Brain pericyte (primary cell): ENCODE data around the gene BMPR1A.
"Not testable (repeated sequence)": the region's sequence is repeated elsewhere in the genome, so short reads cannot be mapped to it uniquely, and the experiment has no call there.

Experiments
- DNase-seq: peaks from one replicate; pipeline ENCODE4 v3.0.0-alpha.2; 2012; ENCODE audit warnings: low read depth, low spot score

BMPR1A gene

DNA sequence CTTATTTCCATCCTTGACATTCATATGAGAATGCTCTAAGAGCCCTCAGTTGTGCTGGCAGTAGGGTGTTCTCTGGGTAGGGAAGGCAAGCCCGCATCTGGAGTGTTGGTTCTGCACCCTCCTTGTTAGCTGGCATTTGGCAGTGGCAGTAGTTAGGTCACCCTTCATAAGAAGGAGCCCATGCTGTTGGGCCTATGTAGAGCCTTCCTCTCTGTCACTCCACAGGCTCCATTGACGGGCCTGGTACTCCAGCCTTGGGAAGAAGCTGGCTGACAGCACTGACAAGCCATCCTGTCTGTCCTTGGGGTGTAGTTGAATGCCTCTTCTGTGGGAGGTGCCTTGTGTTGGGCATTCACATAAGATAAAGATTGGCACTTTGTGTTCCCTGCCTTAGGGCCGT is 89.7 kb downstream of the BMPR1A start:
- DNase-seq: no peak

DNA sequence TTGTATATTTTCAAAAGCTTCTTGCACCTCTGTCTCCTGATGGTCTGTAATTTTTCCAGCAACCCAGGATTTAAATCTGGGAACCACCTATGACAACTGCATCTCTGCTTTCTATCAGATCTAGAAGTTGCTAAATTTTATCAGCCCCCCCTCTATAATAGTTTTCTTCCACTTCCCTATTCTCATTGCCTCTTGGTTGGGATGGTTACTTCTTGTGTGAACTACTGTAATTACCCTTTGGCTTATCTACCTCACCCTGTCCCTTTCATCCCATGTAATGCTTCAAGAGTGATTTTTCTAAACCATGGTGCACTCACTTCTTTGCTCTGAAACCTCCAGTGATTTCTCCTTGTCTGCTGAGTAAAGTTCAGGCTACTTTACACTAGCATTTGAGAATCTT is 92.3 kb downstream of the BMPR1A start:
- no peak for DNase-seq

DNA sequence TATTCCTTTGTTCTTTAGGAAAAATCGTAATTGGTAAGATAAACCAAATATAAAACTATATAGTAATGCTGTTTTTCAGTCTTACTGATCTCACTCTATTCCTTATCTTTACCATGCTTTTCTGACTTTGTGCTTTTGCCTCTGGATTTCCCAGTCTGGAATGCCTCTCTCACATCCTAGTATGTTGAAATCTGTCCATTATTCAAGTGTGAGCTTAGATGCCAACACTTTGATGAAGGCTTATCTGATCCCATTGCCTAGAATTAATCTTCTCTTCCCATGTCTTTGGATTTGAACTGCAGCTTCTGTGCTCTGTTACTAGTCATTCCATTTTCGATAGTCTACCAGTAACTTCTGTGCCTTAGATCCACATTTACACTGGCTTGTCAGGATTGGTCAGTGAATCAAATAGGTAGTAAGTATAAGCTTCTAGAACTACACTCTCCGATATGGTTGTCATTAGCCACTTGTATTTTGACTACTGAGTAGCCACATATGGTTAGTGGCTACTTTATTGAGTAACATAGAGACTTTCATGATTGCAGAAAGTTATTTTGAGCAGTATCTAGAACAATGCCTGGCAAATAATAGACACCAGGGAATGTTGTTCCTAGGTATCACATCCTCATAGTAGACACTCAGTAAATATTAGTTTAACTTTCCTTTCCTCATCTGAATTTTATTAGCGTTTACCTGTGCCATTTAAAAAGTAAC is 92.9 kb downstream of the BMPR1A start:
- no peak for DNase-seq

DNA sequence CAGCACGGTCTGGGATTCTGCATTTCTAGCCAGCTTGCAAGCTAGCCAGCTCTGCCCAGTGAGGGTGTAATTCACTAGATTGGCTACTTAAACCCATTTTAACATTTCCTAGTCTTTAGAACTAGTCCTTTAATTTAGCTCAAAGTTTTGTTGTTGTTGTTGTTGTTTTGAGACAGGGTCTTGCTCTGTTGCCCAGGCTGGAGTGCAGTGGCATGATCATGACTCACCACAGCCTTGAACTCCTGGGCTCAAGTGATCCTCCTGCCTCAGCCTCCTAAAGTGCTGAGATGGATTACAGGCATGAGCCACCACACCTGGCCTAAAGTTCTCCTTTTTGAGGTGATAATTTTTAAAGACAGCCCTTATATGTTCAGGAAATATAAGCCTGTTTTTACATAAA is 94.1 kb downstream of the BMPR1A start:
- no peak for DNase-seq

DNA sequence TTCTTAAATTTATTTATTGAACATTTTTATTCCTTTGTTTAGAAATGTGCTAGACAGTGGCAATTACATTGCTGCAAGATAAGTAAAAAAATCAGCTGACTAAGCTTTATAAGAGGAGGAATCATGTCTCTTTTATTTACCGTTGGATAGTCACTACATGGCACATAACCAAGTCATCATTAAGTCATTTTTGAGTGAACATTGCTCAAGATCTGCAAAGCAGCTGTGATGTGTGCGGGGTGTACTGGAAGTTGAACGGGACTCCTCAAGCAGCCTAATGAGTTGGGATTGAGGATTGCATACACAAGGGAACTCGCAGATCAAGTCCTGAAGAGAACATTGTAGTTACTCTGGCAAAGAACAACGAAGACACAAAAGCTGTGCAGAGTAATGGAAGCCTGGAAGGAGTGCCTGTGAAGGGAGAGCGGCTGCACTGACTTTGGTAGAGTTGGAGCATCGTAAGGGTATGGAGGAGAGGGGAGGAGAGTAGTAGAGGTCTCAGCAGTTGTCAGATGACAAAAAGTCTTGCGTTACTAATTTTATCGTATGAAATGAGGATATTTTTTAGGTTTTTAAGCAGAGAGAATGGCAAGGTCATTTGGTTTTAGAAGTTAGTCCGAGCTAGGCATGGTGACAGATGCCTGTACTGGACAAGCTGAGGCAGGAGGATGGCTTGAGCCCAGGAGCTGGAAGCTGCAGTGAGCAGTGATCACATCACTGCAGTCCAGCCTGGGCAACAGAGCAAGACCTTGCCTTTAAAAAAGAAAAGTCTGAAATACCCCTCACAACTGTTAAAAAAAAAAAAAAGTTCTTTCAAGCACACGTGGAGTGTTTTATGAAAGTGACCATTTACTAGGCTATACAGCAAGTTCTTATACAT is 95.1 kb downstream of the BMPR1A start:
- DNase-seq: no peak

DNA sequence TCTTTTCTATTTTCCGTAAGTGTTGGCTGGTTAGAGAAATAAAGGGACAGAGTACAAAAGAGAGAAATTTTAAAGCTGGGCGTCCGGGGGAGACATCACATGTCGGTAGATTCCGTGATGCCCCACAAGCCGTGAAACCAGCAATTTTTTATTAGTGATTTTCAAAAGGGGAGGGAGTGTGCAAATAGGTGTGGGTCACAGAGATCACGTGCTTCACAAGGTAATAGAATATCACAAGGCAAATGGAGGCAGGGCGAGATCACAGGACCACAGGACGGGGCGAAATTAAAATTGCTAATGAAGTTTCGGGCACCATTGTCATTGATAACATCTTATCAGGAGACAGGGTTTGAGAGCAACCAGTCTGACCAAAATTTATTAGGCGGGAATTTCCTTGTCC is 97.2 kb downstream of the BMPR1A start:
- DNase-seq: not testable (repeated sequence)

DNA sequence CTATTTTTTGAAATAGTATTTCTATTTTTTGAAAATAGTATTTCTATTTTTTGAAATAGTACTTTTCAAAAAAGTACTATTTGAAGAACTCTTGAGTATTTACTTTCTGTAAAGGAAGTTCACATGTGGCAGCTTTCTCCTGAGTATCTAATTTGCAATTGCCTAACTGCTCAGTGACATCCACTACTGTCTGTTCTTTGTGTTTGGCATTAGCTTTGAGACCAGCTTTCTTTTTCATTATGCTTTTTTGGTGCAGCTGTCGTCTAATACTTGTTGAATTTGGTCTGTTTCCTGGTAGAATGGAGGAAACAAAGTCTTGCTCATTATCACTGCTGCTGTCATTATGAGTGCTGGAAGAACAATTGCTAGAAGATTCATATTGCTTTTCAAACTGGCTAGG is 99.1 kb downstream of the BMPR1A start:
- DNase-seq: no peak

DNA sequence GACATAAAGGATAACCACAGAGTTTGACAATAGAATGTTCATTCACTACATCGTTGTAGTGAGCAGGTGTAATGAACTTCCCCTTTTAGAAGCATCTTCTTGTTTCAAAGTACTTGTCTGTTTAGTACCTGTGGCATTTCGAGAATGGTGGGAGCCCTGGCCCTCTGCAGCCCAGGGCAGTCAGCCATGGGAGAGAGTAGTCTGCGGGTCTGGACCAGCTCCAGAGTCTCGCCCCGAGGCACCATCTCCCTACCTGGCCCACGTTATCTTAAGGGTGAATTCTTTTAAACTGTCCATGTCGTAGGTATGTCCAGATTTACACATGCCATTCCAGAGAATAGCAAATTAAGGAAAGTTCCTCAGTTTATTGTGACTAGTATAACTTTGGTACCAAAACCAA is 99.7 kb downstream of the BMPR1A start:
- DNase-seq: no peak

DNA sequence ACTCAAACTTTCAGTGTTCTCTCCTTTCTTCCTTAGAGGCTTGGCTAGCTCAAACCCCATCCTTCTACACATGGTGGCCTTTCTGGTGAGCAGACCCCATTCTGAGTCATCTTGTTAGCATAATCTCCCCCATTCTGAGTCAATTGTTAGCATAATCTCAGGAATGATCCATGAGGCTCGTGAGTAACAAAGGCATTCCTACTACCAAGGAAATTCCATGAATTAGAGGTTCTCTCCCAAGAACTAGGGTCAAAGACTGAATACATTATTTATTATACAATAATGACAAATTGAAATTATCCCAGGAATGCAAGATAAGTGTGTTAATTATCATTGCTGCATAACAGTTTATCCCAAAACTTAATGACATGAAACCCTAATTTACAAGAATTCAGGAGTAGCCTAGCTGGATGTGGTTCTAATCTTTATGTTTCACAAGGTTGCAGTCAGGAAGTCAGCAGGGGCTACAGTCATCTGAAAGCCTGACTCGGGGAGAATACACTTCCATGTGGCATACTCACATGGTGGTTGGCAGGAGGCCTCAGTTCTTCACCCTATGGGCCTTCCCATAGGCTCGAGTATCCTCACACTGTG is 100.8 kb downstream of the BMPR1A start:
- DNase-seq: no peak

DNA sequence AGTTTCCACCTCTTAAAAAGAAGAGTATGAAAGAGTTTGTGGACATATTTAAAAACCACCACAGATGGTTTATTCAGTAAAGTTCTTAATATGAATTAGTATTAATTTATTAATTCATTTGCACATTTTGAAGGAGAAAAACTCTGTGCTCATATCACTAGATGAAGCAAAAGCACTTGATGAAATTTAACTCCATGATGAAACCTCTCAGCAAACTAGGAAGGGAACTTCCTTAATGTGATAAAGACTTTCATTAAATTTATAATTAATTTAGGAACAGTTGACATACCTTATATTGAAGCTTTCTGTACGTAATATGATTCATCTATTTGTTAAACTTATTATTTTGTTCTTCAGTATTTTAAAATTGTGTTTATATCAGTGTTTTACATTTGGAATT is 101.6 kb downstream of the BMPR1A start:
- DNase-seq: no peak

DNA sequence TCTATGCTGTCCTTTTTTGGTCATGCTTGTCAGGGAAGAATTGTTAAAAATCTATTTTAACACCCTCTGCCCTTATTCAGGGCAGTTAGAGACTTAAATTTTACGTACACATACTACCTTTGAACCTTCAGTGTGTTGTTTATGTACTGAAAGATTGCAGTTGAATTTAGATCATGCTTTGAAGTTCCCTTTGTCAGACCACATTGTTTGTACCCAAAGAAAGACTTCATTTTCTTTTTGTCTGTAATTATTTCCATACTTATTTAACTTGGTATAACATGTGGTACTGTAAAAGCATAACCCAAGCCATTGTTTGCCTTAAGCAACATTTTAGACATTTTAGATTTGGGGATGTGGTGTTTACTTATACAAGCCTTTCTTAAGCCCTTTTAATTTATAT is 104.9 kb downstream of the BMPR1A start:
- DNase-seq: no peak

DNA sequence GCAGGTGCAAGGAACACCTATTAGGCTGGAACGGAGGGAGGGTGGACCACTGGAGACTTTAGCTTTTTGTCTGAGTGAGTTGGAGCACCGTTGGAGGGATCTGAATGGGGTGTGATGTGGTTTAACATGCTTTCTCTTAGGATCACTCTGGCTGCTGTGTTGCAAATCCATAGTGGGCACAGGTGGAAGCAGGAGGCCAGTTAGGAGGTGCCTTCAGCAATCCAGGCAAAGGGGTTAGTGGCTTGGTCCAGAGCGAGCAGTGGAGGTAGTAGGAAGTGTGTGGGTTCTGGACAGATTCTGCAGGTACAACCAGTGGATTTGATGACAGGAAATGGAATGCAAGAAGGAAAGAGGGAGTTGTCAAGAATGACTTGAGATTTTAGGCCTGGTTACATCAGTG is 106.0 kb downstream of the BMPR1A start:
- no peak for DNase-seq

DNA sequence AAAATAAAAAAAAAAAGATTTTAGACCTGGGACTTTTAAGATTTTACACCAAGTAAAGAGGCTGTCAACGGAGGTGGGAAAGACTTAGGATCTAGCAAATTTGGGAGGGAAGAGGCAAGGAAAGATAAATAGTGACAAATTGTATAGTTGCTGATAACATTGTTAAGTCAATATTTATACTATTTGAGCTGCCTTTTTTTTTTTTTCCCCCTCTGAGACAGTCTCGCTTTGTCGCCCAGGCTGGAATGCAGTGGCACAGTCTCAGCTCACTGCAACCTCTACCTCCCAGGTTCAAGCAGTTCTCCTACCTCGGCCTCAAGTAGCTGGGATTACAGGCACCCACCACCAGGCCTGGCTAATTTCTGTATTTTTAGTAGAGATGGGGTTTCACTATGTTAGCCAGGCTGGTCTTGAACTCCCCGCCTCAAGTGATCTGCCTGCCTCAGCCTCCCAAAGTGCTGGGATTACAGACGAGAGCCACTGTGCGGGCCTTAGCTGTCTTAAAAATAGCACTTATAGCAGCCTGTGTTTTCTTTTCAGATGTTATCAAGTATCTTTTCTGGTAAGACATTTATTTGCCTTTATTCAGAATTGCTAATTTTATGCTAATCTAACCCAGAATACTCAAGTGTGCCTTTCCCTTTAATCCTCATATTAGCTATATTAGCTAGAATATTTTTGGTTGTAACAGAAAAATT is 106.5 kb downstream of the BMPR1A start:
- DNase-seq: no peak

DNA sequence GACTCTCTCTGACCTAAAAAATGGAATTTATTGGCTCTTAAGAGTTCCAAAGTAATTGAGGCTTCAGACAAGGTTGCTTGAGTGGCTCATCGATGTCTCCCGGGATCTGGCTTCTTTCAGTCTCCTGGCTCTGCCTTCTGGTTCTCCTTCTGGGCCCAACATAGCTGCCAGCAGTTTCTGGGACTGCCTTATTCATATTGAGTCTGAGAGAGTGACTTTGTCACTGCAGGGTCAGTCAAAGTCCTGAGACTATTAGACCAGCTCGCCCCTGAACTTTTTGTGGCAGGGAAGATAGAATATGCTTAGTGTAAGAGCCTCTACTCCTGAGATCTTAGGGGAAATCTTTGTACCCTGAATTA is 107.0 kb downstream of the BMPR1A start:
- no peak for DNase-seq

DNA sequence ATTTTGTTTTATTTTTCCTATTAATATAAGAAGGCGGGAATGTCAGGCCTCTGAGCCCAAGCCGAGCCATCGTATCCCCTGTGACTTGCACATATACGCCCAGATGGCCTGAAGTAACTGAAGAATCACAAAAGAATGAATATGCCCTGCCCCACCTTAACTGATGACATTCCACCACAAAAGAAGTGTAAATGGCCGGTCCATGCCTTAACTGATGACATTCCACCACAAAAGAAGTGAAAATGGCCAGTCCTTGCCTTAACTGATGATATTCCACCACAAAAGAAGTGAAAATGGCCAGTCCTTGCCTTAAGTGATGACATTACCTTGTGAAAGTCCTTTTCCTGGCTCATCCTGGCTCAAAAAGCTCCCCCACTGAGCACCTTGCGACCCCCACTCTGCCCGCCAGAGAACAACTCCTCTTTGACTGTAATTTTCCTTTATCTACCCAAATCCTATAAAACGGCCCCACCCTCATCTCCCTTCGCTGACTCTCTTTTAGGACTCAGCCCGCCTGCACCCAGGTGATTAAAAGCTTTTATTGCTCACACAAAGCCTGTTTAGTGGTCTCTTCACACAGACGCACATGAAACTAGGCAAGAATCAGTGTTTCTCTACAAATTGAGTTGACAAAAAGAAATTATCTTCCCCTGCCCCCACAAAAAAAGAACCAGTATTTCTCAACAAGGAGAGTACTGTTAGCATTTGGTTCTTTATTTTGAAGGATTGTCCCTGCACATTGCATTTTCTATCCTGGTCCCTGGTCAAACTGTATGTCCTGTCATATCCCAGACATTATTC is 108.8 kb downstream of the BMPR1A start:
- not testable (repeated sequence) for DNase-seq

DNA sequence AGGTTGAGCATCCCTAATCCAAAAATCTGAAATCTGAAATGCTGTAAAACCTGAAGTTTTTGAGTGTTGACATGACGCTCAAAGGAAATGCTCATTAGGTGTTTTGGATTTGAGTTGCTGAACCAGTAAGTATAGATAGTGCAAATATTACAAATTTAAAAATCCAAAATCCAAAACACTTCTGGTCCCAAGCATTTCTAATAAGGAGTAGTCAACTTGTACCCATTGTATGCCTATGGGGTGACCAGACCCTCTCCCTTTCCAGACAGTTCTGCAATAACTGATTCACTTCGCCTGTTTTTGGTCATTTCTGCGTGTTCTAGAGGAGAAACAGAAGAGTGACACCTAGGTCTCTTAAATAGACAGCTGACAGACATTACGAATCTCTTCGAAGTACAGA is 110.7 kb downstream of the BMPR1A start:
- DNase-seq: no peak

DNA sequence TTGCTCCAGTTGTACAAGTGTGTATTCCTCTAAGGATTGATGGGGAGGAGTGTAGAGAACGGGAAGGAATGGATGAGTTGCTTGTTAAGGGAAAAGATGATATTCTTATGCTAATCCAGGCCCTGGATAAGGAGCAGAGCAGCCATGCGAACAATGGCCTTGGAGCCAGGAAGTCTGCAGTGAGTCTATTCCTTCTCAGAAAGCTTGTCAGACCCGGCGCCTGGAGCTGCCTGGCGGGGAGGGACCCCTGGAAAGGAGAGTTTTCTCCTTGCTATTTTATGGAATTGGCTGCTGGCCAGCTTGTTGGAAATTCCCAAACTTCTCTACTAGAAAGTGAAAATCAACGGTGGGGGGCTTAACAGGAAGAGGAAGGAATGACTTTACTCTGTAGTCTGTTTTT is 111.9 kb downstream of the BMPR1A start:
- peak; percentile 44 for DNase-seq

DNA sequence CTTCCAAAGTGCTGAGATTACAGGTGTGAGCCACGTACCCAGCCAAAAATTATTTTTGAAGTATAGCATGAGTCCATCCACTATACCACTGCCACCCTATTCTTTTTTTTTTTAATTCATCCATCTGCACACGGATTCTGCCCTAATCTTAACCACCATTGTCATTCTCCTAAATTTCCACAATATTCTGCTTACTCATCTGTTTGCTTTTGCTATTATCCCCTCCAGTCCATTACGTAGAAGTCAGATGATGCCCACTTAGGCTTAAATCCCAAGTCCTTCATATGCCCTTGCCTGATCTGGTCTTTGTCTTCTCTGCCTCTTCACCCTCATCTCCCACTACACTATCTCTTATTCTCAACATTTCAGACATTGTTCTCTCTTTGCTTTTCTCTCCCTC is 114.3 kb downstream of the BMPR1A start:
- no peak for DNase-seq

DNA sequence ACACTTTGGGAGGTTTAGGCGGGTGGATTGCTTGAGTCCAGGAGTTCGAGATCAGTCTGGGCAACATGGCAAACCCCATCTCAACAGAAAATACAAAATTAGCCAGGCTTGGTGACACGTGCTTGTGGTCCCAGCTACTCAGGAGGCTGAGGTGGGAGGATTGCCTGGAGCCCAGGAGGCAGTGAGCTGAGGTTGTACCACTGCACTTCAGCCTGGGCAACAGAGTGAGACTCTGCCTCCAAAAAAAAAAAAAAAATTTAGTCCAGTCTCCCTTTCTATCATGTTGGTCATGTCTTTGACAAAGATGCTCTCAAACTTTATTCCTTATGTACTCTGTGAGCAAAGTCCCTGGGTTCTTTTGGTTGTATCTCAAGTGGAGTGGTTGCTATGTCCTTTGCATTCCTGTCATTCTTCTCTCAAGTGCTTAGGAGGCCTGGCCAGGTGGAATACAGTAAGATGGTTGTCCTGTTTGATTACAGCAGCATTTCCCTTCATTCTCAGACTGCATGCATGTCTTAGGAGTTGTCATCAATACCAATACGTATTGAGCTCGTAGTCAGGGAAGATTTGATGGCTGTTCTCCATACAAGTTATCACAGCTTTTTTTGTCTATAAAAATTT is 115.3 kb downstream of the BMPR1A start:
- DNase-seq: no peak

DNA sequence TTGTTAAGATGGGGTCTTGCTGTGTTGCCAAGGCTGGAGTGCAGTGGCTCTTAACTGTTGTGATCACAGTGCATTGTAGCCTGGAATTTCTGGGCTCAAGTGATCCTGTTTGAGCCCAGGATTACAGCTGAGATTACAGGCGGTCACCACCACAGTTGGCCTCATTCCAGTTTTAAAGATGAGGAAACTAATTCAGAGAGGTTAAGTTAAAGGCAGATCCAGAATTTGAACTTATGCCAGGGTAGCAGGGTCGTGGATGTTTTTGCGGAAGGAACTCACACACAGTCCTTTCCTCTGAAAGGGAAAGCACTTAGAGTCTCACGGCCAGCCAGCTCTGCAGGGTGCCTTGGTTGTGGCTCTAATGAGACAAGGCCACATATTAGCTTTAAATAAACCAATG is 116.3 kb downstream of the BMPR1A start:
- DNase-seq: no peak

DNA sequence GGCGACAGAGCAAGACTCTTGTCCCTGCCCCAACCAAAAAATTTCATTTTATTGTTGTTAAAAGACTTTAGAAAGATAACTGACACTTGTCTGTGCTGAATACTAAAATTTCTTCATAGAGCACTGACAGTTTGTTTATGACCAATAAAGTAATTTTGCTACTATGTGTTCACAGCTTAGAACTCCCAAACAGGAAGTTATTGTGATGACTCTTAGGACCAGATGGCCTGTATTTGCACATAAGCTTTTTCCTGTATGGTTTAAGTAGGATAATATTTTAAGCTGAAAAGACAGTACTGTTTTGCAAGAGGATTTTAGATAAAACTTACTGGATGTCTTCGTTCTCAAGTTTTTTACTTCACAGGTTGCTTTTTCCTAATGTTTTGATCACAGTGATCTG is 120.3 kb downstream of the BMPR1A start:
- no peak for DNase-seq
